IMR-90 (cell line): ENCODE data around the gene RNASE12. TPM values are rescaled to one million over a fixed set of nuclear protein-coding genes. Genes with fewer than 3 reads are reported as not detected.

ENCODE experiments used
- ATAC-seq: fragments of 200-7000 bp; cut with Tn5 transposase; 2 replicates; pipeline ENCODE4 v1.9.1; 2020; ENCODE audit warnings: low read depth, mild to moderate bottlenecking, moderate library complexity
- BruUV-seq: library from RNA; stranded (reverse); fragments of 400-500 nt; replicated peaks from 2 replicates; lab custom pipeline; 2021; lab: Mats Ljungman, UMichigan
- CTCF ChIA-PET: fragments of 300-600 bp; formaldehyde crosslinking; extraction: SDS; loops from one replicate; lab custom pipeline; 2021; ENCODE audit warnings: antibody characterized with exemption; lab: Yijun Ruan, JAX
- POLR2A ChIA-PET: fragments of 300-600 bp; sonication (Branson Sonifier 250); formaldehyde crosslinking; loops from one replicate; lab custom pipeline; 2022; ENCODE audit warnings: antibody characterized with exemption; ENCODE audit not compliant: unreplicated experiment; lab: Charles Lee
- DNase-seq: peaks from one replicate; pipeline ENCODE4 v3.0.0; 2013
- H2AFZ ChIP-seq: replicated peaks from 2 replicates; pipeline ENCODE3; 2013; ENCODE audit warnings: low read length, mild to moderate bottlenecking; ENCODE audit not compliant: poor library complexity
- H2AK5ac ChIP-seq: 2 replicates; pipeline ENCODE4 v1.6.1; 2013; ENCODE audit warnings: low read depth, low read length, inconsistent platforms
- H2AK9ac ChIP-seq: replicated peaks from 2 replicates; pipeline ENCODE3; 2013; ENCODE audit warnings: mild to moderate bottlenecking, low read depth, low read length, moderate library complexity; ENCODE audit not compliant: poor library complexity
- H2BK120ac ChIP-seq: 2 replicates; pipeline ENCODE4 v1.6.1; 2013; ENCODE audit warnings: low read depth, low read length, inconsistent platforms
- H2BK15ac ChIP-seq: 3 replicates; pipeline ENCODE4 v1.6.1; 2013; ENCODE audit warnings: low read depth, low read length, inconsistent platforms
- H2BK20ac ChIP-seq: 2 replicates; pipeline ENCODE4 v1.6.1; 2013; ENCODE audit warnings: low read depth, mild to moderate bottlenecking, inconsistent platforms, low read length, moderate library complexity
- H2BK5ac ChIP-seq: 2 replicates; pipeline ENCODE4 v1.6.1; 2013; ENCODE audit warnings: mild to moderate bottlenecking, low read depth, low read length, inconsistent platforms; ENCODE audit not compliant: poor library complexity, severe bottlenecking
- H3K14ac ChIP-seq: replicated peaks from 2 replicates; pipeline ENCODE4 v1.6.1; 2013; ENCODE audit warnings: low read depth, low read length, inconsistent platforms
- H3K18ac ChIP-seq: 2 replicates; pipeline ENCODE4 v1.6.1; 2013; ENCODE audit warnings: low read depth, low read length, control low read depth
- H3K23ac ChIP-seq: 2 replicates; pipeline ENCODE4 v1.6.1; 2013; ENCODE audit warnings: low read depth, low read length, inconsistent platforms
- H3K27ac ChIP-seq: 2 replicates; pipeline ENCODE4 v1.5.1; 2013; ENCODE audit warnings: mild to moderate bottlenecking, control low read depth, low read length; ENCODE audit not compliant: insufficient read depth
- H3K27me3 ChIP-seq: 2 replicates; pipeline ENCODE4 v1.6.1; 2013; ENCODE audit warnings: low read length; ENCODE audit not compliant: control insufficient read depth, insufficient read depth
- H3K36me3 ChIP-seq: 2 replicates; pipeline ENCODE4 v1.6.1; 2013; ENCODE audit warnings: low read length, mixed read lengths; ENCODE audit not compliant: control insufficient read depth, insufficient read depth
- H3K4ac ChIP-seq: 2 replicates; pipeline ENCODE4 v1.6.1; 2013; ENCODE audit warnings: low read depth, low read length, inconsistent platforms
- H3K4me1 ChIP-seq: 2 replicates; pipeline ENCODE4 v1.6.1; 2013; ENCODE audit warnings: low read length, mixed read lengths; ENCODE audit not compliant: control insufficient read depth, insufficient read depth
- H3K4me2 ChIP-seq: 2 replicates; pipeline ENCODE4 v1.6.1; 2013; ENCODE audit warnings: low read depth, mild to moderate bottlenecking, control low read depth, low read length, moderate library complexity
- H3K4me3 ChIP-seq: 2 replicates; pipeline ENCODE4 v1.5.1; 2013; ENCODE audit warnings: low read depth, mild to moderate bottlenecking, control low read depth, low read length, moderate library complexity; ENCODE audit not compliant: insufficient read depth
- H3K56ac ChIP-seq: 2 replicates; pipeline ENCODE4 v1.6.1; 2013; ENCODE audit warnings: low read length, inconsistent platforms; ENCODE audit not compliant: insufficient read depth; ENCODE audit errors: extremely low read depth
- H3K79me1 ChIP-seq, 2 experiments: 2 replicates each; pipeline ENCODE4 v1.6.1; 2013; ENCODE audit warnings: low read length in 2 of 2, inconsistent platforms in 1 of 2, low read depth in 1 of 2
- H3K9ac ChIP-seq: 2 replicates; pipeline ENCODE4 v1.6.1; 2013; ENCODE audit warnings: low read depth, low read length, control low read depth
- H3K9me1 ChIP-seq: 2 replicates; pipeline ENCODE4 v1.6.1; 2013; ENCODE audit warnings: low read length, inconsistent platforms; ENCODE audit not compliant: insufficient read depth
- H3K9me3 ChIP-seq: 2 replicates; pipeline ENCODE4 v1.6.1; 2013; ENCODE audit warnings: low read length; ENCODE audit not compliant: control insufficient read depth, insufficient read depth
- H4K20me1 ChIP-seq: 2 replicates; pipeline ENCODE4 v1.6.1; 2013; ENCODE audit warnings: low read length, inconsistent platforms; ENCODE audit not compliant: insufficient read depth
- H4K5ac ChIP-seq: 2 replicates; pipeline ENCODE4 v1.6.1; 2013; ENCODE audit warnings: mild to moderate bottlenecking, low read depth, low read length, control low read depth
- H4K8ac ChIP-seq, 2 experiments: 2 replicates each; pipeline ENCODE4 v1.6.1; 2013; ENCODE audit warnings: low read depth in 2 of 2, low read length in 2 of 2, control low read depth in 1 of 2, inconsistent platforms in 1 of 2
- H4K91ac ChIP-seq: 2 replicates; pipeline ENCODE4 v1.6.1; 2013; ENCODE audit warnings: low read depth, low read length, inconsistent platforms; ENCODE audit not compliant: insufficient read depth
- MAZ ChIP-seq: IDR thresholded peaks from 2 replicates; pipeline ENCODE4 v1.6.1; 2012; ENCODE audit warnings: low read depth, mild to moderate bottlenecking, low read length, improper control_type of control experiment, moderate library complexity, borderline replicate concordance
- POLR2A ChIP-seq: IDR thresholded peaks from 2 replicates; pipeline ENCODE4 v1.6.1; 2012; ENCODE audit warnings: mild to moderate bottlenecking, low read depth, low read length
- RCOR1 ChIP-seq: IDR thresholded peaks from 2 replicates; pipeline ENCODE4 v1.6.1; 2012; ENCODE audit warnings: mild to moderate bottlenecking, low read length, improper control_type of control experiment; ENCODE audit not compliant: insufficient replicate concordance
- RFX5 ChIP-seq: IDR thresholded peaks from 2 replicates; pipeline ENCODE4 v1.8.0; 2012; ENCODE audit warnings: low read depth, mild to moderate bottlenecking, low read length, moderate library complexity
- WGBS, 2 experiments: methylation state at CpG; one replicate each; pipeline versions ENCODE4 v1.1.5 to v1.1.7; 2013; ENCODE audit warnings: missing lambda C conversion rate in 2 of 2; ENCODE audit not compliant: insufficient read length in 1 of 2; ENCODE audit errors: extremely low coverage in 2 of 2; 5-methylcytosine and 5-hydroxymethylcytosine counted together
- dilution Hi-C: fragments of 300-500 bp; cut with HindIII; formaldehyde crosslinking; loops from one replicate; pipeline ENCODE4 v1.14.3; 2018; ENCODE audit warnings: low sequenced_read_pairs; ENCODE audit not compliant: unreplicated experiment
- in situ Hi-C: fragments of 300-500 bp; cut with MboI; formaldehyde crosslinking; loops from 3 replicates; pipeline ENCODE4 v1.14.3; 2019; ENCODE audit warnings: low sequenced_read_pairs, inconsistent platforms, mixed read lengths
- intact Hi-C: fragments of 100-400 bp; cut with micrococcal nuclease; formaldehyde crosslinking; loops from 2 replicates; pipeline ENCODE4 v1.10.0; 2022
- polyA plus RNA-seq, 3 experiments: library from polyadenylated mRNA; depleted of rRNA; stranded (reverse); fragments of >200 nt; gene quantifications; 2 replicates each; pipeline ENCODE4 v1.2.3, GENCODE V29; 2012; ENCODE audit warnings: low replicate concordance in 1 of 3
- total RNA-seq: library from RNA; depleted of rRNA; stranded (reverse); fragments of >200 nt; gene quantifications from 2 replicates; pipeline ENCODE4 v1.2.3, GENCODE V29; 2012
- TF ChIP-seq, protein P1 (sequence below): conservative IDR thresholded peaks from 2 replicates; pipeline ENCODE4 v1.5.1; 2012; ENCODE audit warnings: mild to moderate bottlenecking, low read depth, low read length, improper control_type of control experiment

Gene RNASE12
- total and polyA plus RNA-seq, 2 of the 4 experiments (the other 2 are of a cell fraction), result not detected

DNA sequence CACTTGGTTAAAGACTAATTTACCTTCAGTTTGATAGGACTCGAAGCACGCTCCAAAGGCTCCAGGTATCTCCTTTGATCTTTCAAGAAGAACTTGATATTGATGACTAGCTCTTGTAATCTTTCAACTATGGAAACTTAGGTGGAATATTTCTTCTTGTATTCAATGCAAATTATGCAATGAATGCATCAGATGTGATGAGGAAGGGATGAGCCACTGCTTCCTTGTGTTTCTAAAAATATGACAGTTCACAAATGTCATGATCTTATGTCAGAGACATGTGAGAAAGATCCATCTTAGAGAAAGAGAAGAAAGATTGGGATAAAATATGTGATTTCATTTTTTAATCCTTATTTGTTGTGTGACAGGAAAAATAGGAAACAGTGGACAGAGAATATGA lies 40.2 kb downstream of the RNASE12 start:
- H2BK20ac ChIP-seq, result no peak overlapping the region
- no peak overlapping the region for H2AK9ac ChIP-seq
- no peak overlapping the region for H3K56ac ChIP-seq
- H3K23ac ChIP-seq, result no peak overlapping the region
- no peak for DNase-seq
- no TSS peak for BruUV-seq
- no peaks in the 10 kb centered on the region for H4K20me1 ChIP-seq
- no peak overlapping the region for H4K91ac ChIP-seq
- no peak overlapping the region for H2AK5ac ChIP-seq
- H2BK120ac ChIP-seq, result no peak overlapping the region
- H3K4me1 ChIP-seq, result no peaks in the 10 kb centered on the region
- intact Hi-C loops, result no loop called here
- no peaks in the 10 kb centered on the region for H3K79me1 ChIP-seq
- H3K4ac ChIP-seq, result no peak overlapping the region
- no peaks in the 10 kb centered on the region; the same call in 1 of the 2 replicates for H3K27me3 ChIP-seq
- POLR2A ChIA-PET, result no interaction called here
- H3K9me1 ChIP-seq, result no peaks in the 10 kb centered on the region
- no peak overlapping the region for H2AFZ ChIP-seq
- H3K14ac ChIP-seq, result no peak overlapping the region
- no peak overlapping the region for H4K8ac ChIP-seq
- no peak overlapping the region for H3K18ac ChIP-seq
- H4K5ac ChIP-seq, result no peak overlapping the region
- H3K36me3 ChIP-seq, result no peaks in the 10 kb centered on the region
- H2BK15ac ChIP-seq, result no peak overlapping the region
- in situ Hi-C loops, result no loop called here
- H3K9ac ChIP-seq, result no peak overlapping the region
- no peaks in the 10 kb centered on the region for H3K9me3 ChIP-seq
- TF ChIP-seq POLR2A, result no peak
- TF ChIP-seq RCOR1, result no peak
- TF ChIP-seq MAZ, result no peak
- TF ChIP-seq, protein P1, sequence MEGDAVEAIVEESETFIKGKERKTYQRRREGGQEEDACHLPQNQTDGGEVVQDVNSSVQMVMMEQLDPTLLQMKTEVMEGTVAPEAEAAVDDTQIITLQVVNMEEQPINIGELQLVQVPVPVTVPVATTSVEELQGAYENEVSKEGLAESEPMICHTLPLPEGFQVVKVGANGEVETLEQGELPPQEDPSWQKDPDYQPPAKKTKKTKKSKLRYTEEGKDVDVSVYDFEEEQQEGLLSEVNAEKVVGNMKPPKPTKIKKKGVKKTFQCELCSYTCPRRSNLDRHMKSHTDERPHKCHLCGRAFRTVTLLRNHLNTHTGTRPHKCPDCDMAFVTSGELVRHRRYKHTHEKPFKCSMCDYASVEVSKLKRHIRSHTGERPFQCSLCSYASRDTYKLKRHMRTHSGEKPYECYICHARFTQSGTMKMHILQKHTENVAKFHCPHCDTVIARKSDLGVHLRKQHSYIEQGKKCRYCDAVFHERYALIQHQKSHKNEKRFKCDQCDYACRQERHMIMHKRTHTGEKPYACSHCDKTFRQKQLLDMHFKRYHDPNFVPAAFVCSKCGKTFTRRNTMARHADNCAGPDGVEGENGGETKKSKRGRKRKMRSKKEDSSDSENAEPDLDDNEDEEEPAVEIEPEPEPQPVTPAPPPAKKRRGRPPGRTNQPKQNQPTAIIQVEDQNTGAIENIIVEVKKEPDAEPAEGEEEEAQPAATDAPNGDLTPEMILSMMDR, result no peak
- TF ChIP-seq RFX5, result no peak
- no peak for ATAC-seq
- no peak overlapping the region for H3K27ac ChIP-seq
- dilution Hi-C loops, result no loop called here
- no CpG with 5 or more reads among the region's 2 CpGs for WGBS, 2 experiments
- no peak overlapping the region for H3K4me2 ChIP-seq
- no peak overlapping the region for H2BK5ac ChIP-seq
- no peak overlapping the region for H3K4me3 ChIP-seq
- CTCF ChIA-PET, result no interaction called here
